OCI-LY7 (cell line): Measurements from ENCODE around the gene MYO18A. TPM values are rescaled to one million over a fixed set of nuclear protein-coding genes. Genes with fewer than 3 reads are reported as not detected.

ENCODE experiments used
- BruUV-seq: library from RNA; stranded (reverse); fragments of 400-500 nt; replicated peaks from 2 replicates; lab custom pipeline; 2021; lab: Mats Ljungman, UMichigan
- CTCF ChIA-PET: fragments of 300-600 bp; sonication (Branson Sonifier 250); formaldehyde crosslinking; loops from one replicate; lab custom pipeline; 2022; ENCODE audit warnings: antibody characterized with exemption; ENCODE audit not compliant: unreplicated experiment; lab: Charles Lee
- POLR2A ChIA-PET: fragments of 300-600 bp; sonication (Branson Sonifier 250); formaldehyde crosslinking; loops from one replicate; lab custom pipeline; 2022; ENCODE audit warnings: antibody characterized with exemption; lab: Charles Lee
- DNase-seq: peaks from one replicate; pipeline ENCODE4 v3.0.0-alpha.2; 2015; ENCODE audit warnings: low spot score
- H2AFZ ChIP-seq: fragments of 200-600 bp; sonication (generic), shearing (Covaris generic); 2 replicates; pipeline ENCODE4 v1.6.1; 2014; ENCODE audit warnings: mild to moderate bottlenecking, antibody characterized with exemption, low read length, moderate library complexity
- H3K27ac ChIP-seq: fragments of 200-600 bp; sonication (generic); 2 replicates; pipeline ENCODE4 v1.5.1; 2014; ENCODE audit warnings: mixed run types, low read depth, mild to moderate bottlenecking, moderate library complexity, low read length, inconsistent platforms; ENCODE audit not compliant: poor library complexity, severe bottlenecking
- H3K36me3 ChIP-seq: fragments of 200-600 bp; sonication (generic); 2 replicates; pipeline ENCODE4 v1.6.1; 2014; ENCODE audit warnings: mild to moderate bottlenecking, antibody characterized with exemption, low read length, moderate library complexity, mixed read lengths; ENCODE audit not compliant: insufficient read depth
- H3K4me1 ChIP-seq: fragments of 200-600 bp; sonication (generic); 2 replicates; pipeline ENCODE4 v1.5.1; 2014; ENCODE audit warnings: mild to moderate bottlenecking, low read length; ENCODE audit not compliant: insufficient read depth, poor library complexity, severe bottlenecking
- H3K4me2 ChIP-seq: fragments of 200-600 bp; sonication (generic); 2 replicates; pipeline ENCODE4 v1.6.1; 2014; ENCODE audit warnings: mild to moderate bottlenecking, low read length
- H3K4me3 ChIP-seq: fragments of 200-600 bp; sonication (generic); 2 replicates; pipeline ENCODE4 v1.5.1; 2014; ENCODE audit warnings: mild to moderate bottlenecking, low read depth, low read length; ENCODE audit not compliant: poor library complexity, severe bottlenecking
- H3K79me2 ChIP-seq: fragments of 200-600 bp; sonication (generic); 2 replicates; pipeline ENCODE4 v1.6.1; 2016; ENCODE audit warnings: low read depth, mild to moderate bottlenecking, low read length, moderate library complexity, mixed read lengths; ENCODE audit not compliant: insufficient read depth
- H3K9me2 ChIP-seq: fragments of 200-600 bp; sonication (generic); 2 replicates; pipeline ENCODE4 v1.6.1; 2016; ENCODE audit warnings: mild to moderate bottlenecking, low read length, mixed read lengths; ENCODE audit not compliant: insufficient read depth
- H3K9me3 ChIP-seq: fragments of 200-600 bp; sonication (generic); 2 replicates; pipeline ENCODE4 v1.6.1; 2014; ENCODE audit warnings: mild to moderate bottlenecking, mixed run types, low read length, mixed read lengths
- H4K20me1 ChIP-seq: fragments of 200-600 bp; sonication (generic); 2 replicates; pipeline ENCODE4 v1.6.1; 2014; ENCODE audit warnings: mild to moderate bottlenecking, antibody characterized with exemption, low read length, moderate library complexity, mixed read lengths; ENCODE audit not compliant: insufficient read depth
- EZH2phosphoT487 ChIP-seq: fragments of 200-600 bp; sonication (generic); IDR thresholded peaks from 2 replicates; pipeline ENCODE4 v1.6.1; 2018; ENCODE audit warnings: low read depth, borderline replicate concordance, mild to moderate bottlenecking, mixed run types, antibody characterized with exemption, low read length, moderate library complexity, mixed read lengths
- intact Hi-C: fragments of 100-400 bp; cut with micrococcal nuclease; formaldehyde crosslinking; loops from one replicate; pipeline ENCODE4 v1.10.0; 2022; ENCODE audit not compliant: unreplicated experiment
- total RNA-seq, 2 experiments: library from RNA; depleted of rRNA in 1 of 2; stranded (reverse); fragments of >200 nt in 1 of 2; shearing (Covaris generic) in 1 of 2; gene quantifications; 2 replicates each; pipeline ENCODE4 v1.2.3, GENCODE V29; 2014 to 2022
- TF ChIP-seq, protein P1 (sequence below): fragments of 200-600 bp; sonication (generic); conservative IDR thresholded peaks from 2 replicates; pipeline ENCODE4 v1.5.1; 2014; ENCODE audit warnings: mild to moderate bottlenecking, antibody characterized with exemption, low read length, moderate library complexity, mixed read lengths

Gene MYO18A
- total RNA-seq, 2 experiments from 2014 or later: 124 to 128 TPM

GRCh38 chr17:29179232-29180033 lies 765 bp downstream of the MYO18A start:
- no peaks in the 10 kb centered on the region for H3K36me3 ChIP-seq
- ChIA-PET POLR2A (interaction anchor here (0.6 to 3.4 kb wide), 4 partner anchors 15 to 498 kb away, joined by 3 to 20 read pairs (median 4); no protein-coding TSS in a partner anchor), CTCF (interaction anchor here (0.8 to 1.9 kb wide), 5 partner anchors 14 to 227 kb away, joined by 4 to 23 read pairs (median 5); no protein-coding TSS in a partner anchor)
- no peak overlapping the region for H3K27ac ChIP-seq
- peaks cover 6% of the 10 kb centered on the region for H3K9me3 ChIP-seq
- no peak for TF ChIP-seq EZH2phosphoT487
- TF ChIP-seq, protein P1, sequence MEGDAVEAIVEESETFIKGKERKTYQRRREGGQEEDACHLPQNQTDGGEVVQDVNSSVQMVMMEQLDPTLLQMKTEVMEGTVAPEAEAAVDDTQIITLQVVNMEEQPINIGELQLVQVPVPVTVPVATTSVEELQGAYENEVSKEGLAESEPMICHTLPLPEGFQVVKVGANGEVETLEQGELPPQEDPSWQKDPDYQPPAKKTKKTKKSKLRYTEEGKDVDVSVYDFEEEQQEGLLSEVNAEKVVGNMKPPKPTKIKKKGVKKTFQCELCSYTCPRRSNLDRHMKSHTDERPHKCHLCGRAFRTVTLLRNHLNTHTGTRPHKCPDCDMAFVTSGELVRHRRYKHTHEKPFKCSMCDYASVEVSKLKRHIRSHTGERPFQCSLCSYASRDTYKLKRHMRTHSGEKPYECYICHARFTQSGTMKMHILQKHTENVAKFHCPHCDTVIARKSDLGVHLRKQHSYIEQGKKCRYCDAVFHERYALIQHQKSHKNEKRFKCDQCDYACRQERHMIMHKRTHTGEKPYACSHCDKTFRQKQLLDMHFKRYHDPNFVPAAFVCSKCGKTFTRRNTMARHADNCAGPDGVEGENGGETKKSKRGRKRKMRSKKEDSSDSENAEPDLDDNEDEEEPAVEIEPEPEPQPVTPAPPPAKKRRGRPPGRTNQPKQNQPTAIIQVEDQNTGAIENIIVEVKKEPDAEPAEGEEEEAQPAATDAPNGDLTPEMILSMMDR: no peak
- no TSS peak for BruUV-seq
- intact Hi-C loops: loop anchor here (1.0 kb wide), 1 partner anchor 30 kb away; no protein-coding TSS in a partner anchor
- peak overlapping the region; percentile 68 for H3K4me3 ChIP-seq
- DNase-seq: no peak
- H3K9me2 ChIP-seq: no peaks in the 10 kb centered on the region
- no peak overlapping the region for H2AFZ ChIP-seq
- H4K20me1 ChIP-seq: no peaks in the 10 kb centered on the region
- peak overlapping the region; percentile 73 for H3K4me2 ChIP-seq
- peaks cover 45% of the 10 kb centered on the region for H3K4me1 ChIP-seq
- H3K79me2 ChIP-seq: no peaks in the 10 kb centered on the region; the same call in 1 of the 2 replicates

DNA sequence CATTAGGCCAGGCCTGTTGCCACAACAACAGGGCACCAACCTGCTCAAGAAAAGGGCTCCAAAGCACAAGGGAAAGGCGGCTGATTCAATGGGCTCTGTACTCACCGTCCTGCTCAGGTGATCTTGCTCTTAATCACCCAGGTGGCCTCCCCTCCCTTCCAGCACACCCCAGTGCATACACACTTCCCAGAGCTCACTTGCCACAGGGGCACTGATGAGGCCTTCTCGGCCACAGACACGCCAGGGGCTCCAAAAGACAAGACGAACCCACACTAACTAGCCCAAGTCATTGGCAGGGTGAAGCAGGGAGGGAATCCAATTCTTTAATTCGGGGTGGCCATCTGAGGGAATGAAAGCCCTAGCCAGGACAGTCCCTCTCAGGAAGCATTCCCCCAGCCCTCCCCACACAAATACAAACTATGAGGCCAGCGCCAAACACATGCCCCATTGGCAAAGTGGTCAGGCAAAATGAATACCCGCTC lies 1.4 kb downstream of the MYO18A start:
- Histone ChIP-seq H3K79me2 (no peaks in the 10 kb centered on the region; the same call in 1 of the 2 replicates), H3K9me2 (no peaks in the 10 kb centered on the region), H3K4me1 (peaks cover 45% of the 10 kb centered on the region), H3K9me3 (peaks cover 3% of the 10 kb centered on the region), H3K27ac (no peak overlapping the region), H3K4me2 (peak overlapping the region; percentile 73; the same call in 1 of the 2 replicates), H3K36me3 (no peaks in the 10 kb centered on the region), H3K4me3 (no peak overlapping the region), H2AFZ (no peak overlapping the region), H4K20me1 (no peaks in the 10 kb centered on the region)
- ChIA-PET POLR2A (interaction anchor here (0.6 kb wide), 1 partner anchor 11 kb away, joined by 5 read pairs; no protein-coding TSS in a partner anchor), CTCF (interaction anchor here (1.5 to 1.7 kb wide), 2 partner anchors 30 to 33 kb away, joined by 4 to 6 read pairs; no protein-coding TSS in a partner anchor)
- DNase-seq: no peak
- no TSS peak for BruUV-seq
- no peak for TF ChIP-seq EZH2phosphoT487
- TF ChIP-seq, protein P1: no peak
- intact Hi-C loops: no loop called here
